ENCODE data around the gene SULT1E1. TPM values are rescaled to one million over a fixed set of nuclear protein-coding genes. Genes with fewer than 3 reads are reported as not detected.

SULT1E1 gene
- total RNA-seq, 4 donors from 2014 or later, result 539 TPM; not detected in 3

- TF ChIP-seq POLR2A (IDR thresholded peaks at IDR 0.05), result no peak
- TF ChIP-seq, protein P1, sequence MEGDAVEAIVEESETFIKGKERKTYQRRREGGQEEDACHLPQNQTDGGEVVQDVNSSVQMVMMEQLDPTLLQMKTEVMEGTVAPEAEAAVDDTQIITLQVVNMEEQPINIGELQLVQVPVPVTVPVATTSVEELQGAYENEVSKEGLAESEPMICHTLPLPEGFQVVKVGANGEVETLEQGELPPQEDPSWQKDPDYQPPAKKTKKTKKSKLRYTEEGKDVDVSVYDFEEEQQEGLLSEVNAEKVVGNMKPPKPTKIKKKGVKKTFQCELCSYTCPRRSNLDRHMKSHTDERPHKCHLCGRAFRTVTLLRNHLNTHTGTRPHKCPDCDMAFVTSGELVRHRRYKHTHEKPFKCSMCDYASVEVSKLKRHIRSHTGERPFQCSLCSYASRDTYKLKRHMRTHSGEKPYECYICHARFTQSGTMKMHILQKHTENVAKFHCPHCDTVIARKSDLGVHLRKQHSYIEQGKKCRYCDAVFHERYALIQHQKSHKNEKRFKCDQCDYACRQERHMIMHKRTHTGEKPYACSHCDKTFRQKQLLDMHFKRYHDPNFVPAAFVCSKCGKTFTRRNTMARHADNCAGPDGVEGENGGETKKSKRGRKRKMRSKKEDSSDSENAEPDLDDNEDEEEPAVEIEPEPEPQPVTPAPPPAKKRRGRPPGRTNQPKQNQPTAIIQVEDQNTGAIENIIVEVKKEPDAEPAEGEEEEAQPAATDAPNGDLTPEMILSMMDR (IDR thresholded peaks at IDR 0.05), result no peak
- H3K36me3 ChIP-seq, result no peaks in the 10 kb centered on the region
- DNase-seq, result no peak
- no peaks in the 10 kb centered on the region for H3K9me3 ChIP-seq
- no peaks in the 10 kb centered on the region for H3K4me1 ChIP-seq
- no peak overlapping the region for H3K4me3 ChIP-seq
- intact Hi-C loops (cut with DNase I; ENCODE audit: low total_unique reads), result no loop called here
- H3K27ac ChIP-seq, result no peak overlapping the region
- peaks cover 0 to 4% of the 10 kb centered on the region in 2 donors for H3K27me3 ChIP-seq
Measured at GRCh38 chr4:69860521-69861298, 765 bp upstream of the SULT1E1 start.

DNA sequence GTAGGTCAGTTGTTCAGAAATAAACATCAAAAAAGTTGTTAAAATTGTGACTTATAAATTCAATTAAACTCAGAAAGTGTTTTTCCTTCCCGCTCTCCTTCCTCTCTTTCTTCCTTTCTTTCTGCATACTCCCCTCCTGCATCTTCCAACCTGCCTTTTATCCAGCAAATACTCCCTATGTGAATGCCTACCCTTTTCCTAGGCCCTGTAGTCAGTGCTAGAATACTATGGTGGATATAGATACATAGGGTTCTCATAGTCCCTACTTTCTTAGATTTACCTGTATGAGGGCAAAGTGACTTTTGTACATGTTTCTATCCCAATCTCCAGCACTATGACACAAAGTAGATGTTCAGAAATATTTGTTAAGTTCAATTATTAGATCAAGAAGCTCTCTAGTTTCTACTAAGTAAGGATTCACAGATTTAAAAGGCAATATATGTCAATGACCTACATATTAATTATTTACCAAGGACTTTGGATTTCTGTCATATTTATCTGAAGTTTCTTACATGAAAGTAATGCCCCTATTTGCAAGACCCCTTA is 732 bp downstream of the SULT1E1 start:
- Histone ChIP-seq H3K4me3 (no peak overlapping the region), H3K4me1 (no peaks in the 10 kb centered on the region), H3K36me3 (no peaks in the 10 kb centered on the region), H3K27me3 (peaks cover 0 to 4% of the 10 kb centered on the region in 2 donors), H3K27ac (no peak overlapping the region), H3K9me3 (no peaks in the 10 kb centered on the region)
- intact Hi-C loops (cut with DNase I; ENCODE audit: low total_unique reads), result no loop called here
- DNase-seq, result no peak
- TF ChIP-seq, protein P1 (IDR thresholded peaks at IDR 0.05), result no peak
- no peak for TF ChIP-seq POLR2A (IDR thresholded peaks at IDR 0.05)

GRCh38 chr4:69858690-69859089 is 1.3 kb downstream of the SULT1E1 start:
- no peak for TF ChIP-seq POLR2A (IDR thresholded peaks at IDR 0.05)
- TF ChIP-seq, protein P1 (IDR thresholded peaks at IDR 0.05), result no peak
- Histone ChIP-seq H3K36me3 (no peaks in the 10 kb centered on the region), H3K27me3 (peaks cover 0 to 4% of the 10 kb centered on the region in 2 donors), H3K9me3 (no peaks in the 10 kb centered on the region), H3K4me3 (no peak overlapping the region), H3K27ac (no peak overlapping the region), H3K4me1 (no peaks in the 10 kb centered on the region)
- no peak for DNase-seq
- intact Hi-C loops (cut with DNase I; ENCODE audit: low total_unique reads), result no loop called here

DNA sequence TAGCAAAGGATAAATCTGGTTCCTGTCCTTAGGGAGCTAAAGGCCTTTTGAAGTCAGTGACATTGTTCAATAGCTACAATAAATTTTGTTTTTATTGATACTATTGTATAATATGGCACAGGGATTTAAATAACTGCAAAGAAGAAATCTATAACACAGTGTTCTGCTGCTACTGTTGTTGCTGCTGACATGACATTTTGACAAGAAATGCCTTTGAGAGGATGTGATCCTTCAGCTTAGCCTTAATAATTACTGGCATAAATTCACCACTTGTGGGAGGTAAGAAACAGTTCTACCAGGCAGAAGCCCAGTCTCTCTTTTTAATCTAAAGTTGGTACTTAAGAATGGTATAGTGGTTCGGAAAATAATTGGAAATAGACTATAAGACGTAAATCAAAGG is 4.1 kb downstream of the SULT1E1 start:
- Histone ChIP-seq H3K27ac (no peak overlapping the region), H3K4me1 (no peaks in the 10 kb centered on the region), H3K9me3 (no peaks in the 10 kb centered on the region), H3K27me3 (peaks cover 0 to 4% of the 10 kb centered on the region in 2 donors), H3K36me3 (no peaks in the 10 kb centered on the region), H3K4me3 (no peak overlapping the region)
- intact Hi-C loops (cut with DNase I; ENCODE audit: low total_unique reads), result no loop called here
- no peak for DNase-seq
- TF ChIP-seq POLR2A (IDR thresholded peaks at IDR 0.05), result no peak

- no peaks in the 10 kb centered on the region for H3K9me3 ChIP-seq
- DNase-seq, result no peak
- intact Hi-C loops (cut with DNase I; ENCODE audit: low total_unique reads), result no loop called here
- TF ChIP-seq POLR2A (IDR thresholded peaks at IDR 0.05), result no peak
- TF ChIP-seq, protein P1 (IDR thresholded peaks at IDR 0.05), result no peak
- H3K4me3 ChIP-seq, result no peak overlapping the region
- H3K4me1 ChIP-seq, result no peaks in the 10 kb centered on the region
- H3K36me3 ChIP-seq, result no peaks in the 10 kb centered on the region
- H3K27ac ChIP-seq, result no peak overlapping the region
- no peaks in the 10 kb centered on the region for H3K27me3 ChIP-seq
Measured at GRCh38 chr4:69849969-69850368, 10.0 kb downstream of the SULT1E1 start.
